NB4 (cell line): ENCODE data around the gene HINT2.

Source experiments
- MYC ChIP-seq: IDR thresholded peaks from 2 replicates; pipeline ENCODE4 v1.6.1; 2011; ENCODE audit warnings: low read depth, low read length
- POLR2A ChIP-seq: IDR thresholded peaks from 2 replicates; pipeline ENCODE4 v1.6.1; 2011; ENCODE audit warnings: mild to moderate bottlenecking; ENCODE audit not compliant: insufficient read length; ENCODE audit errors: extremely low read depth
- TF ChIP-seq, protein P1 (sequence below): IDR thresholded peaks from one replicate; pipeline ENCODE4 v1.5.1; 2012; ENCODE audit warnings: low read depth, low read length

DNA sequence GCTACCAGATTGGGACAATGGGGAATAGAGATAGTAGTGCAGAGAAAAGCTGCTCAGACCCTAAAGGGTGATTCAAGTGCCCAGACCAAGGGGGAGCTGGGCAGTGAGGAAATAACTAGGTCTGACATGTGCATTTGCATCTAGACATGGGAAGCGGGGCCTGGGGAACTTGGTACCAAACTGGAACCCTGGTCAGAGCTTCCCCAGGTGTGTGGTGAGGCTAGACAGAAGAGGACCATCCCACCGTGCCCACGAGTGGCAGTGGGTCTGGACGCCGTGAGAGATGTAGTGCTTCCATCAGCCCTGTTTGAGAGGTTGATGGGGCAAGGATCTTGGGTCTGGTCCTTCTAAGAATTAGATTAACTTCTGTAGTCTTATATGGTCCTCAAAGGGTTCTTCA, 21.8 kb upstream of the HINT2 start:
- TF ChIP-seq, protein P1, sequence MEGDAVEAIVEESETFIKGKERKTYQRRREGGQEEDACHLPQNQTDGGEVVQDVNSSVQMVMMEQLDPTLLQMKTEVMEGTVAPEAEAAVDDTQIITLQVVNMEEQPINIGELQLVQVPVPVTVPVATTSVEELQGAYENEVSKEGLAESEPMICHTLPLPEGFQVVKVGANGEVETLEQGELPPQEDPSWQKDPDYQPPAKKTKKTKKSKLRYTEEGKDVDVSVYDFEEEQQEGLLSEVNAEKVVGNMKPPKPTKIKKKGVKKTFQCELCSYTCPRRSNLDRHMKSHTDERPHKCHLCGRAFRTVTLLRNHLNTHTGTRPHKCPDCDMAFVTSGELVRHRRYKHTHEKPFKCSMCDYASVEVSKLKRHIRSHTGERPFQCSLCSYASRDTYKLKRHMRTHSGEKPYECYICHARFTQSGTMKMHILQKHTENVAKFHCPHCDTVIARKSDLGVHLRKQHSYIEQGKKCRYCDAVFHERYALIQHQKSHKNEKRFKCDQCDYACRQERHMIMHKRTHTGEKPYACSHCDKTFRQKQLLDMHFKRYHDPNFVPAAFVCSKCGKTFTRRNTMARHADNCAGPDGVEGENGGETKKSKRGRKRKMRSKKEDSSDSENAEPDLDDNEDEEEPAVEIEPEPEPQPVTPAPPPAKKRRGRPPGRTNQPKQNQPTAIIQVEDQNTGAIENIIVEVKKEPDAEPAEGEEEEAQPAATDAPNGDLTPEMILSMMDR = no peak
- TF ChIP-seq POLR2A = no peak
- TF ChIP-seq MYC = no peak
